ENCODE results near the gene POLE.

DNA sequence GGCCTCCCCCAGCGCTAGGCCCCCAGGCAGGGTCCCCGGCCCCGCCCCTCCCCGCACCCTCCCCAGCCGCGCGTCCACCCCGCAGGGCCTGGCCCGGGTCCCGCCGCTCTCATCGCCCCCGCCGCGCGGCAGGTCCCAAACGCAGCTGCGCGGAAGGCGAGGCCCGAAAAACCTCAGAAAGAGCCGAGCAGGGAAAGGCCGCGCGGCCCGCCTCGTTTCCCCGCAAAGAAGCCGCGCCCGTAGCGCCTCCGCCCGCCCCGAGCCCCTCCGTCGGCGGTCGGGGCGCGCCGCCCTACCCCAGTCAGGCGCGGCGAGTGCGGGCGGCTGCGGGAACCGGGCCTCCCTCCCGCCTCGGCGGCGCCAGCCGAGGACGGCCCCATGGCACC is 324 bp downstream of the POLE start:
- TF ChIP-seq POLR2A (IDR thresholded peaks at IDR 0.05; ENCODE audit: low read depth, low read length) = no peak
- no peak for TF ChIP-seq TAF1 (IDR thresholded peaks at IDR 0.05; ENCODE audit: low read depth, low read length)
- no peak for TF ChIP-seq POLR2AphosphoS5 (IDR thresholded peaks at IDR 0.05; ENCODE audit: low read depth, low read length)
- no peak for TF ChIP-seq POU2F2 (IDR thresholded peaks at IDR 0.05; ENCODE audit: low read depth, low read length)

Measured in GM12891 (cell line).